ENCODE data around the gene ARHGDIB.

GRCh38 chr12:14930299-14930698 is 31.1 kb downstream of the ARHGDIB start:
- TF ChIP-seq CTCF (conservative IDR thresholded peaks at IDR 0.05; ENCODE audit: low read length) (no peak), EZH2phosphoT487 (IDR thresholded peaks at IDR 0.05; ENCODE audit: borderline replicate concordance, low read depth, low read length) (no peak)

Measured in OCI-LY7 (cell line).